HG02763 (cell line): ENCODE results near the gene ZNF138.
"Not testable (repeated sequence)": the region's sequence is repeated elsewhere in the genome, so short reads cannot be mapped to it uniquely, and the experiment has no call there.

Experiments used
- ATAC-seq: cut with Tn5 transposase; IDR thresholded peaks from one replicate; pipeline ENCODE4 v1.9.1; 2021; ENCODE audit warnings: mild to moderate bottlenecking, moderate library complexity; ENCODE audit not compliant: unreplicated experiment

ZNF138 gene

GRCh38 chr7:64794171-64794844, at the start of gene ZNF138:
Gene ZNF138 (plus strand): TSS chr7:64794428. CDS start chr7:64794569, 141 bp downstream.
- peak; percentile 100 for ATAC-seq

DNA sequence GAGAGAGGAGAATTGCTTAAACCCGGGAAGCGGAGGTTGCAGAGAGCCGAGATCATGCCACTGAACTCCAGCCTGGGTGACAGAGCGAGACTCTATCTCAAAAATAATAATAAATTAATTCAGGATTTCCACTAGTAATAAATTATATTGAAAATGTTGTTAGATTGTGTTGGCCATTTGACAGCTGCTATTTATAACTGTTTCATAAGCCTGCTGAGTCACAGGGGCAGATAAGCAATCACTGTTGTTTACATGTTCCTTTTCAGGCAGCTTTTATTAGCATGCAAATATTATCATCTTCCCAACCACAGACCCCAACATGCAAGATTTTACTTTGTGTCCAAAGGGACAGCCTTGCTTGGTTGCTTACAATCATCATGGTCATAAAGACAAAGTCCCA, 49.5 kb upstream of the ZNF138 start:
- no peak for ATAC-seq

DNA sequence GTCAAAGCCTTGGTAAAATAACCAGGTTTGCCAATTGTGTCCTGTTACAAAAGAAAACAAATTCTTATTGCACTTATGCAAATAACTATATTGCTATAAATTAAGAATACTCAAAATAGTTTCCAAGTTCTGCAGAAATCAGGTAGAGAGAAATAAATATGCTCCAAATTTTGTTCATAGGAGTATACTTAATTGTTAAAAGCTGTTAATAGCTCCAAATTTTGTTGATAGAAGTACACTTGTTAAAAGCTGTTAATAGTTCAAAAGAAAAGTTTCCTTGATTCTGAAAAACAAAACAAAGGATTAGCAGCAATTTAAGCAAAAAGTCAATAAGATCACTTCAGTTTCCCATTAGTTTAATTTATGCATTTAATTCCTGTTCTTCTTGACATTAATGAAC, 46.4 kb upstream of the ZNF138 start:
- no peak for ATAC-seq

GRCh38 chr7:64753032-64753431, 41.2 kb upstream of the ZNF138 start:
- ATAC-seq, result no peak

DNA sequence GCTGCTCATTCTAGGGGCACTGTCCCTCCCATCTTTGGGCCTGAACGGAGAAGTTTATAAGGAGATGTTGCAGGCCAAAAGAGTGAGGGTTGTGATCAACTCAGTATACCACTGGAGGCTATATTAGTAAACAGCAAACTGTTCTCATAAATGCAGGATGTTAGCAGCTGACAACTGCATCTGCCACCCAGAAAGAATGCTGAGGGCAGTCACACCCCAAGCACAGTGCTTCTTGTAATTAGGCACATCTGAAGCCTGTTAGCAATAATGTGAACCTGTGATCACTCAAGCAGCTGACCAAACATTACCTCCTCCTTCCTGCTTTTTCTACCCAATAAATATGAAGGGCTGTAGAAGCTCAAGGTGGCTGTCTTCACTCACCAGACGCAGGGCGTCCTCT, 38.4 kb upstream of the ZNF138 start:
- no peak for ATAC-seq

DNA sequence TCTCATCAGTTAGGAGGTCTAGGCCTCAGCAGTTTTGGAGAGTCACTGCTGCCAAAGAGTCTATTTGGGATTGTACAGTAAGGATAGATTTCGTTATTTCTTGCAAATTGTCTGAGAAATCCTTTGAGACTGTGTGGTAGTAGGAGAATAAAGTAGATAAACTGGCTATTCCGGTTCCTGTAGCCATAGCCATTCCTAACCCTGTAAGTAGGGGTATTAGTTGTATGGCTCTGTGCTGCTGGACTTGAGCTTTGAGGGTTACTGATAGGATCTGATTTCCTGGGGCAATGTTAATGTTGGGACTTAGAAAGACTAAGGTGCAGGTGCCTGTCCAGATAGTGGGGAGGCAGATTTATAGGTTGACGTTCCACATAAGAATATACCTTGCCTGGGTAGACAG, 36.1 kb upstream of the ZNF138 start:
- no peak for ATAC-seq

- ATAC-seq, result no peak
Measured at GRCh38 chr7:64768824-64769223, 25.4 kb upstream of the ZNF138 start.

- ATAC-seq, result no peak
Measured at GRCh38 chr7:64774204-64774842, 19.9 kb upstream of the ZNF138 start.

DNA sequence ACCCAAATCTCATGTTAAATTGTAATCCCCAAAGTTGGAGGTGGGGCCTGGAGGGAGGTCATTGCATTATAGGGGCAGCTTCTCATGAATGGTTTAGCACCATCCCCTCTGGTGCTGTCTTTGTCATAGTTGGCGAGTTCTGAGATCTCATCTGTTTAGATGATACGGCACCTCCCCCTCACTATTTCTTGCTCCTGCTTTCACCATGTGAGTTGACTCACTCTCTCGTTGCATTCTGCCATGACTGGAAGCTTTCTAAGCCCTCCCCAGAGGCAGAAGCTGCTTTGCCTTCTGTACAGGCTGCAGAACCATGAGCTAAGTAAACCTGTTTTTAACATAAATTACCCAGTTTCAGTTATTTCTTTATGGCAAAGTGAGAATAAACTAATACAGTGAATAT, 18.9 kb upstream of the ZNF138 start:
- ATAC-seq, result no peak

GRCh38 chr7:64784842-64785241, 9.4 kb upstream of the ZNF138 start:
- ATAC-seq, result not testable (repeated sequence)

DNA sequence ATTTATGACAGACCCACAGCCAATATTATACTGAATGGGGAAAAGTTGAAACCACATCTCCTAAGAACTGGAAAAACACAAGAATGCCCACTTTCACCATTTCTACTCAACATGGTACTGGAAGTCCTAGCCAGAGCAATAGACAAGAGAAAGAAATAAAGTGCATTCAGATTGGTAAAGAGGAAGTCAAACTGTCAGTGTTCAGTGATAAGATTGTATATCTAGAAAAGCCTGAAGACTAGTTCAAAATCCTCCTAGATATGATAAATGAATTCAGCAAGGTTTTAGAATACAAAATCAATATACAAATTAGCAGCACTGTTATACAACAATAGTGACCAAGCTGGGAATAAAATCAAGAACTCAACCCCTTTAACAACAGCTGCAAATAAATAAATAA, 6.9 kb upstream of the ZNF138 start:
- ATAC-seq, result no peak

DNA sequence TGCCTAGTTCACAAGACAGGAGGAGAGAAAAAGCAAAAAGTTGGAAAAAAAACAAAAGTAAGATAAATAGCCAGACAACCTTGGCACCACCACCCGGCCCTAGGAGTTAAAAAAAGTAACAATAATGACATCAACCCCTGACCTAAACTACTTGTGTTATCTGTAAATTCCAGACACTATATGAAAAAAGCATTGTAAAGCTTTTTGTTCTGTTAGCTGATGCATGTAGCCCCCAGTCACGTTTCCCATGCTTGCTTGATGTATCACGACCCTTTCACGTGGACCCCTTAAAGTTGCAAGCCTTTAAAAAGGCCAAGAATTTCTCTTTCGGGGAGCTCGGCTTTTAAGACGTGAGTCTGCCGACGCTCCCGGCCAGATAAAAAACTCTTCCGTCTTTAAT, 5.0 kb upstream of the ZNF138 start:
- not testable (repeated sequence) for ATAC-seq

GRCh38 chr7:64793106-64793755, 997 bp upstream of the ZNF138 start:
- ATAC-seq, result no peak

GRCh38 chr7:64795176-64795575, 948 bp downstream of the ZNF138 start:
- ATAC-seq, result no peak

DNA sequence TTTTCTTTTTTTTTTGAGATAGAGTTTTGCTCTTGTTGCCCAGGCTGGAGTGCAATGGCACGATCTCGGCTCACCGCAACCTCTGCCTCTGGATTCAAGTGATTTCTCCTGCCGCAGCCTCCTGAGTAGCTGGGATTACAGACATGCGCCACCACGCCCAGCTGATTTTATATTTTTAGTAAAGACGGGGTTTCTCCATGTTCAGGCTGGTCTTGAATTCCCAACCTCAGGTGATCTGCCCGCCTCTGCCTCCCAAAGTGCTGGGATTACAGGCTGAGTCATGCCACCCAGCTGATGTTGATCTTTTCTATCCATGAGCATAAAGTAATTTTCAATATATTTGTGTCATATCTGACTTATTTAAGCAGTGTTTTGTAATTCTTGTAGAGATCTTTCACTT, 4.9 kb downstream of the ZNF138 start:
- not testable (repeated sequence) for ATAC-seq

DNA sequence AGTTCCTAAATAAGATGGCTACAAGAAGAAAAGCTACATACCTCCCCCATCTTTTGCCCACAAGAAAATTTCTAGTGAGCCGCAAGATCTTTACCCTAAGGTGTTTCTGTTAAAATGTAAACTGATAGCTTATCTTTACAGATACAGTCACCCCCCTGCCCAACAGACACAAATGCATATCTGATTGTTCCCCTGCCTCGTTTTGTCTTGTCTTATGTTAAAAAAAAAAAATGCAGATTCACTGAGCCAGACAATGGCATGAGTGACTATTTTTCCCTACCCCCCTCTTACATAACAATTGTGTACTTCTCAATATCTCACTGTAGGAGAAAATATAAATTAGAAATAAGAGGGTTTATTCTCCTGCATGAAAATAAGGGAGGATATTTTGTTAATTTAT, 8.5 kb downstream of the ZNF138 start:
- ATAC-seq, result no peak

GRCh38 chr7:64807731-64808365, 13.6 kb downstream of the ZNF138 start:
- no peak for ATAC-seq

DNA sequence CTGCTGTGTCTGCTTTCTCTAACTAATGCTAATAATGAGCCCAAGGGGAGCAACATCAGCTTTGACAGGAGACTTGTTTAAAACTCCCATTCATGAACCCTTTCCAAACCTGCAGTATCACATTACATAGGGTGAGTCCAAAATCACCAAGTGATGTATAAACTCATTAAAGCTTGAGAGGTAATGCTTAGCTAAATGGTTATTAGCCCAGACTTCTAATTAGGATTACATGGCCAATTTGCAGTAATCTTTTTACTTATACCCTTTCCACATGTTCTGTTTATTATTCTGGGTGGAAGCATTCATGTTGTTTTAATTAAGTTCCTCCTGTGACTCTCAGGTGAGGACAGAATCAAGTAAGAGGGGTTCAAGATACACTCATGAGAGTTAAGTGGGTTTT, 17.5 kb downstream of the ZNF138 start:
- no peak for ATAC-seq

DNA sequence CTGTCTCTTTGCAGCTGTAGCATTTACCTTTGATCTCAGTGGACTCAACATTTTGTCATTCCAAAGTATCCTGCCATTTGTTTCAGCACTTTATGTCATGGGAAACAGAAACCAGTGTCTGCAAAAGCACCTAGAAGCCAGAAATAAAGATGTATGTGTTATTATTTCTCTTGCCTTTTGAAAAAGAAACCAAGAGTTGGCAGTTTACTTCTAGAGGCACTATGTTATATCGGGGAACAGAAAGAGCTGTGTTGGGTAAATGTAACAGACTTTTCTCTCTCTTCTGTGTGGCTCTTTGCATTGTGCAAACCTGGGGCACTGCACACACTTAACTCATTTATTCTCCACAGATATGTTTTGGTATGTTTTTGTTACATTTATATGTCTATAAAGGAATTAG, 36.7 kb downstream of the ZNF138 start:
- ATAC-seq, result no peak

- no peak for ATAC-seq
Measured at GRCh38 chr7:64832136-64832535, 37.9 kb downstream of the ZNF138 start.

- ATAC-seq, result no peak
Measured at GRCh38 chr7:64834989-64835388, 40.8 kb downstream of the ZNF138 start.

- not testable (repeated sequence) for ATAC-seq
Measured at GRCh38 chr7:64835856-64836255, 41.6 kb downstream of the ZNF138 start.
